ENCODE measurements around the gene ANXA2.

Gene ANXA2

GRCh38 chr15:60389261-60390077 lies 8.3 kb downstream of the ANXA2 start:
- no peak for DNase-seq (ENCODE audit: low read depth in 2 of 2)

- no peak for DNase-seq (ENCODE audit: low read depth in 2 of 2)
Measured at GRCh38 chr15:60387321-60387720, 10.5 kb downstream of the ANXA2 start.

- DNase-seq (ENCODE audit: low read depth in 2 of 2): no peak
Measured at GRCh38 chr15:60386615-60387014, 11.2 kb downstream of the ANXA2 start.

GRCh38 chr15:60385620-60386552 lies 11.9 kb downstream of the ANXA2 start:
- DNase-seq (ENCODE audit: low read depth in 2 of 2): no peak

- DNase-seq (ENCODE audit: low read depth in 2 of 2): no peak
Measured at GRCh38 chr15:60384526-60385126, 13.2 kb downstream of the ANXA2 start.

- DNase-seq (ENCODE audit: low read depth in 2 of 2): no peak
Measured at GRCh38 chr15:60384053-60384452, 13.7 kb downstream of the ANXA2 start.

- no peak for DNase-seq (ENCODE audit: low read depth in 2 of 2)
Measured at GRCh38 chr15:60382773-60383674, 14.8 kb downstream of the ANXA2 start.

GRCh38 chr15:60381148-60381788 lies 16.5 kb downstream of the ANXA2 start:
- no peak for DNase-seq (ENCODE audit: low read depth in 2 of 2)

- no peak for DNase-seq (ENCODE audit: low read depth in 2 of 2)
Measured at GRCh38 chr15:60379525-60380274, 18.1 kb downstream of the ANXA2 start.

GRCh38 chr15:60379185-60379524 lies 18.6 kb downstream of the ANXA2 start:
- no peak for DNase-seq (ENCODE audit: low read depth in 2 of 2)

GRCh38 chr15:60376677-60377095 lies 21.1 kb downstream of the ANXA2 start:
- no peak for DNase-seq (ENCODE audit: low read depth in 2 of 2)

GRCh38 chr15:60375306-60375705 lies 22.5 kb downstream of the ANXA2 start:
- no peak for DNase-seq (ENCODE audit: low read depth in 2 of 2)

GRCh38 chr15:60374628-60375081 lies 23.1 kb downstream of the ANXA2 start:
- no peak for DNase-seq (ENCODE audit: low read depth in 2 of 2)

GRCh38 chr15:60374209-60374608 lies 23.6 kb downstream of the ANXA2 start:
- no peak for DNase-seq (ENCODE audit: low read depth in 2 of 2)

- DNase-seq (ENCODE audit: low read depth in 2 of 2): no peak
Measured at GRCh38 chr15:60373745-60374144, 24.0 kb downstream of the ANXA2 start.

GRCh38 chr15:60373327-60373726 lies 24.5 kb downstream of the ANXA2 start:
- DNase-seq (ENCODE audit: low read depth in 2 of 2): no peak

GRCh38 chr15:60372756-60373155 lies 25.0 kb downstream of the ANXA2 start:
- no peak for DNase-seq (ENCODE audit: low read depth in 2 of 2)

- no peak for DNase-seq (ENCODE audit: low read depth in 2 of 2)
Measured at GRCh38 chr15:60372227-60372626, 25.6 kb downstream of the ANXA2 start.

GRCh38 chr15:60371175-60372051 lies 26.4 kb downstream of the ANXA2 start:
- no peak for DNase-seq (ENCODE audit: low read depth in 2 of 2)

Measured in activated CD8-positive, alpha-beta memory T cell treated with anti-CD3 and anti-CD28 coated beads for 4 hours (primary cell).